Breast epithelium (tissue), 3 donors: ENCODE data around the gene IDUA.

Source experiments
- POLR2A ChIP-seq: fragments of 450-650 bp; IDR thresholded peaks from one replicate; pipeline ENCODE4 v1.6.1; 2016; ENCODE audit warnings: antibody characterized with exemption, mild to moderate bottlenecking, moderate library complexity
- POLR2AphosphoS5 ChIP-seq, 3 donors: sonication (generic); formaldehyde crosslinking; IDR thresholded peaks; one replicate each; pipeline ENCODE4 v1.6.1; 2017; ENCODE audit warnings: antibody characterized with exemption in 3 of 3
- TF ChIP-seq, protein P1 (sequence below), 3 donors: fragments of 450-650 bp; IDR thresholded peaks; one replicate each; pipeline ENCODE4 v1.5.1; 2016 to 2017; ENCODE audit warnings: antibody characterized with exemption in 3 of 3, mild to moderate bottlenecking in 3 of 3, moderate library complexity in 3 of 3

- TF ChIP-seq, protein P1, sequence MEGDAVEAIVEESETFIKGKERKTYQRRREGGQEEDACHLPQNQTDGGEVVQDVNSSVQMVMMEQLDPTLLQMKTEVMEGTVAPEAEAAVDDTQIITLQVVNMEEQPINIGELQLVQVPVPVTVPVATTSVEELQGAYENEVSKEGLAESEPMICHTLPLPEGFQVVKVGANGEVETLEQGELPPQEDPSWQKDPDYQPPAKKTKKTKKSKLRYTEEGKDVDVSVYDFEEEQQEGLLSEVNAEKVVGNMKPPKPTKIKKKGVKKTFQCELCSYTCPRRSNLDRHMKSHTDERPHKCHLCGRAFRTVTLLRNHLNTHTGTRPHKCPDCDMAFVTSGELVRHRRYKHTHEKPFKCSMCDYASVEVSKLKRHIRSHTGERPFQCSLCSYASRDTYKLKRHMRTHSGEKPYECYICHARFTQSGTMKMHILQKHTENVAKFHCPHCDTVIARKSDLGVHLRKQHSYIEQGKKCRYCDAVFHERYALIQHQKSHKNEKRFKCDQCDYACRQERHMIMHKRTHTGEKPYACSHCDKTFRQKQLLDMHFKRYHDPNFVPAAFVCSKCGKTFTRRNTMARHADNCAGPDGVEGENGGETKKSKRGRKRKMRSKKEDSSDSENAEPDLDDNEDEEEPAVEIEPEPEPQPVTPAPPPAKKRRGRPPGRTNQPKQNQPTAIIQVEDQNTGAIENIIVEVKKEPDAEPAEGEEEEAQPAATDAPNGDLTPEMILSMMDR (IDR thresholded peaks at IDR 0.05), result no peak
- TF ChIP-seq POLR2A, result no peak
- no peak for TF ChIP-seq POLR2AphosphoS5 (IDR thresholded peaks at IDR 0.05)
These were observed 64.6 kb downstream of the IDUA start for GRCh38 chr4:1051472-1051871.
